Esophagus squamous epithelium (tissue), 5 donors: Measurements from ENCODE around the gene RGS6. TPM values are rescaled to one million over a fixed set of nuclear protein-coding genes. Genes with fewer than 3 reads are reported as not detected.

Experiments used
- DNase-seq: peaks from one replicate; lab custom pipeline; 2025; lab: John Stamatoyannopoulos, UW
- H3K27ac ChIP-seq, 4 donors: fragments of 200-600 bp; sonication (generic); one replicate each; pipeline ENCODE4 v1.5.1; 2016 to 2019; ENCODE audit warnings: mild to moderate bottlenecking in 1 of 4
- H3K27me3 ChIP-seq, 4 donors: fragments of 200-600 bp; sonication (generic); 1 replicate in 3 of 4; 2 replicates in 1 of 4; pipeline versions ENCODE4 v1.5.1 to v1.6.0; 2017 to 2021; ENCODE audit warnings: antibody characterized with exemption in 1 of 4
- H3K36me3 ChIP-seq, 3 donors: fragments of 200-600 bp; sonication (generic); one replicate each; pipeline ENCODE4 v1.5.1; 2016 to 2019
- H3K4me1 ChIP-seq, 3 donors: fragments of 200-600 bp; sonication (generic); one replicate each; pipeline ENCODE4 v1.5.1; 2017 to 2019
- H3K4me3 ChIP-seq, 4 donors: fragments of 200-600 bp; sonication (generic); 1 replicate in 3 of 4; 2 replicates in 1 of 4; pipeline ENCODE4 v1.5.1; 2016 to 2019; ENCODE audit warnings: mild to moderate bottlenecking in 2 of 4, moderate library complexity in 1 of 4
- H3K9me3 ChIP-seq, 3 donors: fragments of 200-600 bp; sonication (generic); one replicate each; pipeline ENCODE4 v1.5.1; 2016 to 2019
- CTCF ChIP-seq, 6 experiments: fragments of 450-650 bp in 4 of 6; fragments of 200-600 bp in 2 of 6; sonication (generic) in 2 of 6; IDR thresholded peaks; one replicate each; pipeline ENCODE4 v1.5.1; 2016 to 2019; ENCODE audit warnings: antibody characterized with exemption in 6 of 6, mild to moderate bottlenecking in 4 of 6, moderate library complexity in 4 of 6
- POLR2A ChIP-seq, 4 donors: fragments of 450-650 bp; IDR thresholded peaks; one replicate each; pipeline ENCODE4 v1.6.1; 2017; ENCODE audit warnings: antibody characterized with exemption in 4 of 4, mild to moderate bottlenecking in 4 of 4, moderate library complexity in 3 of 4
- WGBS, 2 donors: methylation state at CpG; one replicate each; pipeline ENCODE4 v1.1.5; 2018; 5-methylcytosine and 5-hydroxymethylcytosine counted together
- intact Hi-C: fragments of 100-400 bp; cut with DNase I; formaldehyde crosslinking; loops from one replicate; pipeline ENCODE4 v1.15.0; 2022
- total RNA-seq, 4 donors: library from RNA; depleted of rRNA; stranded (reverse); fragments of >200 nt; gene quantifications; one replicate each; pipeline ENCODE4 v1.1.0, GENCODE V29; 2016
- donor health status: DM: yes; HTN: yes; CAD: no.

The RGS6 gene
- total RNA-seq, 4 donors from 2014 or later = 0.06 to 0.76 (median 0.66) TPM; not detected in 1

GRCh38 chr14:72559669-72560255 is 627.5 kb downstream of the RGS6 start:
- Histone ChIP-seq H3K4me3 (peak overlapping the region in 1 of 4 donors; percentile 8), H3K27me3 (peaks cover 0 to 12% (median 0%) of the 10 kb centered on the region in 4 donors), H3K9me3 (no peaks in the 10 kb centered on the region), H3K36me3 (no peaks in the 10 kb centered on the region), H3K27ac (no peak overlapping the region), H3K4me1 (peaks cover 0 to 20% (median 3%) of the 10 kb centered on the region in 3 donors)
- intact Hi-C loops = no loop called here
- WGBS, 2 donors = 54 to 58% methylated on average over 6 of the region's 6 CpGs
- DNase-seq = no peak
- no peak for TF ChIP-seq CTCF (IDR thresholded peaks at IDR 0.05)
- TF ChIP-seq POLR2A (IDR thresholded peaks at IDR 0.05) = no peak

GRCh38 chr14:72560331-72560730 is 628.1 kb downstream of the RGS6 start:
- DNase-seq = no peak
- peaks cover 0 to 20% (median 3%) of the 10 kb centered on the region in 3 donors for H3K4me1 ChIP-seq
- H3K9me3 ChIP-seq = no peaks in the 10 kb centered on the region
- WGBS, 2 donors = 60 to 74% methylated on average over 5 of the region's 5 CpGs
- H3K27me3 ChIP-seq = peaks cover 0 to 12% (median 0%) of the 10 kb centered on the region in 4 donors
- TF ChIP-seq POLR2A (IDR thresholded peaks at IDR 0.05) = no peak
- TF ChIP-seq CTCF (IDR thresholded peaks at IDR 0.05) = no peak
- intact Hi-C loops = no loop called here
- no peak overlapping the region for H3K4me3 ChIP-seq
- H3K27ac ChIP-seq = no peak overlapping the region
- H3K36me3 ChIP-seq = no peaks in the 10 kb centered on the region

GRCh38 chr14:72560889-72561493 is 628.8 kb downstream of the RGS6 start:
- 86 to 94% methylated on average over 8 to 12 of the region's 12 CpGs for WGBS, 2 donors
- intact Hi-C loops = no loop called here
- no peaks in the 10 kb centered on the region for H3K9me3 ChIP-seq

GRCh38 chr14:72562300-72562699 is 630.1 kb downstream of the RGS6 start:
- Histone ChIP-seq H3K27ac (no peak overlapping the region), H3K36me3 (no peaks in the 10 kb centered on the region), H3K4me3 (no peak overlapping the region), H3K27me3 (peaks cover 0 to 10% (median 0%) of the 10 kb centered on the region in 4 donors), H3K4me1 (peaks cover 0 to 20% (median 3%) of the 10 kb centered on the region in 3 donors), H3K9me3 (no peaks in the 10 kb centered on the region)
- TF ChIP-seq POLR2A (IDR thresholded peaks at IDR 0.05) = no peak
- no peak for TF ChIP-seq CTCF (IDR thresholded peaks at IDR 0.05)
- intact Hi-C loops = no loop called here
- DNase-seq = no peak
- WGBS, 2 donors = 88 to 92% methylated on average over 8 to 19 of the region's 20 CpGs

More at GRCh38 chr14:72560889-72561493, 628.8 kb downstream of the RGS6 start:
- no peak overlapping the region for H3K27ac ChIP-seq
- no peaks in the 10 kb centered on the region for H3K36me3 ChIP-seq
- no peak for DNase-seq
- H3K27me3 ChIP-seq = peaks cover 0 to 12% (median 0%) of the 10 kb centered on the region in 4 donors
- no peak for TF ChIP-seq CTCF (IDR thresholded peaks at IDR 0.05)
- TF ChIP-seq POLR2A (IDR thresholded peaks at IDR 0.05) = no peak
- H3K4me3 ChIP-seq = no peak overlapping the region
- H3K4me1 ChIP-seq = peaks cover 0 to 20% (median 3%) of the 10 kb centered on the region in 3 donors

GRCh38 chr14:72563676-72564075 is 631.4 kb downstream of the RGS6 start:
- Histone ChIP-seq H3K4me3 (no peak overlapping the region), H3K27me3 (peaks cover 0 to 2% (median 0%) of the 10 kb centered on the region in 4 donors), H3K27ac (no peak overlapping the region), H3K36me3 (no peaks in the 10 kb centered on the region), H3K4me1 (peaks cover 0 to 15% (median 3%) of the 10 kb centered on the region in 3 donors), H3K9me3 (no peaks in the 10 kb centered on the region)
- TF ChIP-seq POLR2A (IDR thresholded peaks at IDR 0.05) = no peak
- TF ChIP-seq CTCF (IDR thresholded peaks at IDR 0.05) = no peak
- intact Hi-C loops = no loop called here
- DNase-seq = no peak
- WGBS, 2 donors = 77 to 81% methylated on average over 7 of the region's 7 CpGs
